Renal cortical epithelial cell (primary cell): ENCODE measurements around the gene TFB1M. TPM values are rescaled to one million over a fixed set of nuclear protein-coding genes. Genes with fewer than 3 reads are reported as not detected.

Experiments used
- DNase-seq: peaks from one replicate; pipeline ENCODE4 v3.0.0-alpha.2; 2011; ENCODE audit warnings: low read depth
- total RNA-seq: library from RNA; depleted of rRNA; stranded (reverse); fragments of >200 nt; gene quantifications from 2 replicates; pipeline ENCODE4 v1.2.3, GENCODE V29; 2014

Gene TFB1M
- total RNA-seq, 1 donor from 2014 or later: 21.7 TPM

DNA sequence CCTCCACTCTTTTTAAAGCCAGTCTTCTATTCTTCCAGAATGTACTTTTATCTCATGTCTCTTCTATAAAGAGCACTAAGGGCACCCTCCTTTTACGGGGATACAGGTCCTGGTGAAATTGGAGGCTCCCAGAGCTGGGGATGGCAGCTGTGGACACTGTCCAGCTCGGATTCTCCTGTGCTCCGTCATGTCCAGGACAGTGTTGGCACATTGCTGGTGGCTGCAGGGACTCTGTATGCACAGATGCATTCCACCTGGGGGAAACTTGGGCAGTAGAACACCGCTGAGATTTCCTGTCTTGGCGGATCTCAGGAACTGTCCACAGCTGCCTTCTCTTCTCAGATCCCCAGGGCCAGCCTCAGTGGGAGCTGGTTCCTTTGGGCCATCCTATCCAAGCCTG, 107.1 kb downstream of the TFB1M start:
- no peak for DNase-seq

Other genes starting within 250 kb of the TFB1M start
- gene CLDN20, start 50.5 kb downstream of the TFB1M start, total RNA-seq: not detected in 2 replicates
- not detected in 2 replicates for gene NOX3, start 141.4 kb upstream of the TFB1M start, total RNA-seq